GM23338 (cell line): ENCODE data around the gene GCNT2. TPM values are rescaled to one million over a fixed set of nuclear protein-coding genes. Genes with fewer than 3 reads are reported as not detected.
A peak's percentile ranks its signal among the peaks of the same experiment; 100 is the strongest.

Source experiments
- ATAC-seq: fragments of 200-7000 bp; cut with Tn5 transposase; 3 replicates; pipeline ENCODE4 v1.9.1; 2020
- DNase-seq: peaks from one replicate; pipeline ENCODE4 v3.0.0-alpha.2; 2015; ENCODE audit warnings: low spot score
- H2AFZ ChIP-seq: fragments of 200-600 bp; sonication (generic); 2 replicates; pipeline ENCODE4 v1.8.0; 2016; ENCODE audit warnings: antibody characterized with exemption, mild to moderate bottlenecking, moderate library complexity
- H3F3A ChIP-seq: fragments of 200-600 bp; sonication (generic); replicated peaks from 2 replicates; pipeline ENCODE4 v1.8.0; 2017; ENCODE audit warnings: antibody characterized with exemption, mixed run types, low read depth
- H3K27ac ChIP-seq: fragments of 200-600 bp; sonication (generic); 2 replicates; pipeline ENCODE4 v1.6.1; 2016; ENCODE audit warnings: low read depth
- H3K27me3 ChIP-seq: fragments of 200-600 bp; sonication (generic); 2 replicates; pipeline ENCODE4 v1.8.0; 2016; ENCODE audit warnings: mild to moderate bottlenecking, mixed run types, moderate library complexity; ENCODE audit not compliant: insufficient read depth
- H3K36me3 ChIP-seq: fragments of 200-600 bp; sonication (generic); 2 replicates; pipeline ENCODE4 v1.8.0; 2016; ENCODE audit warnings: mild to moderate bottlenecking; ENCODE audit not compliant: insufficient read depth
- H3K4me1 ChIP-seq: fragments of 200-600 bp; sonication (generic); 2 replicates; pipeline ENCODE4 v1.8.0; 2016; ENCODE audit warnings: mild to moderate bottlenecking, moderate library complexity; ENCODE audit not compliant: insufficient read depth
- H3K4me2 ChIP-seq: fragments of 200-600 bp; sonication (generic); 2 replicates; pipeline ENCODE4 v1.7.1; 2017; ENCODE audit warnings: mixed run types
- H3K4me3 ChIP-seq: fragments of 200-600 bp; sonication (generic); 2 replicates; pipeline ENCODE4 v1.6.1; 2016; ENCODE audit warnings: mixed run types
- H3K79me2 ChIP-seq: fragments of 200-600 bp; sonication (generic); replicated peaks from 2 replicates; pipeline ENCODE4 v1.8.0; 2017; ENCODE audit warnings: mild to moderate bottlenecking; ENCODE audit not compliant: insufficient read depth
- H3K9me2 ChIP-seq: fragments of 200-600 bp; sonication (generic); 2 replicates; pipeline ENCODE4 v1.8.0; 2017; ENCODE audit not compliant: insufficient read depth
- H4K20me1 ChIP-seq: fragments of 200-600 bp; sonication (generic); replicated peaks from 2 replicates; pipeline ENCODE4 v1.8.0; 2017; ENCODE audit warnings: mild to moderate bottlenecking; ENCODE audit not compliant: insufficient read depth
- H3K27ac Mint-ChIP-seq: 2 replicates; pipeline ENCODE4 v1.8.0; 2020; ENCODE audit warnings: inconsistent platforms, mild to moderate bottlenecking, moderate library complexity, mixed read lengths
- H3K27me3 Mint-ChIP-seq: 3 replicates; pipeline ENCODE4 v1.8.0; 2022; ENCODE audit warnings: low read depth, mild to moderate bottlenecking, moderate library complexity, mixed read lengths, inconsistent platforms; ENCODE audit not compliant: insufficient read depth, poor library complexity
- H3K36me3 Mint-ChIP-seq: 3 replicates; pipeline ENCODE4 v1.8.0; 2021; ENCODE audit warnings: low read depth, mild to moderate bottlenecking, inconsistent platforms, moderate library complexity, mixed read lengths
- H3K4me1 Mint-ChIP-seq: 3 replicates; pipeline ENCODE4 v1.8.0; 2020; ENCODE audit warnings: mild to moderate bottlenecking, inconsistent platforms, mixed read lengths
- H3K4me3 Mint-ChIP-seq: 3 replicates; pipeline ENCODE4 v1.8.0; 2021; ENCODE audit warnings: moderate library complexity, mild to moderate bottlenecking, inconsistent platforms, mixed read lengths
- H3K9me3 Mint-ChIP-seq: 3 replicates; pipeline ENCODE4 v1.8.0; 2020; ENCODE audit warnings: moderate library complexity, mild to moderate bottlenecking, inconsistent platforms, mixed read lengths
- EZH2 ChIP-seq: fragments of 200-600 bp; sonication (generic); IDR thresholded peaks from one replicate; pipeline ENCODE4 v1.8.0; 2017; ENCODE audit warnings: antibody characterized with exemption, mild to moderate bottlenecking, low read depth; ENCODE audit not compliant: unreplicated experiment
- NANOG ChIP-seq: IDR thresholded peaks from 2 replicates; pipeline ENCODE4 v1.6.1; 2016; ENCODE audit warnings: antibody characterized with exemption, borderline replicate concordance
- POLR2AphosphoS5 ChIP-seq: IDR thresholded peaks from 2 replicates; pipeline ENCODE4 v1.6.1; 2016; ENCODE audit warnings: antibody characterized with exemption, low read depth
- STAT1 ChIP-seq: IDR thresholded peaks from one replicate; pipeline ENCODE4 v1.6.1; 2016; ENCODE audit warnings: antibody characterized with exemption; ENCODE audit not compliant: unreplicated experiment
- ZNF114 ChIP-seq: fragments of 250-450 bp; sonication (Bioruptor Pico); IDR thresholded peaks from 2 replicates; pipeline ENCODE4 v1.5.0; 2020; ENCODE audit warnings: mild to moderate bottlenecking, moderate library complexity
- ZNF331 ChIP-seq: fragments of 250-450 bp; sonication (Bioruptor Pico); IDR thresholded peaks from 2 replicates; pipeline ENCODE4 v1.5.0; 2020; ENCODE audit warnings: low read depth, mild to moderate bottlenecking, moderate library complexity
- ZNF462 ChIP-seq: fragments of 250-450 bp; sonication (Bioruptor Pico); IDR thresholded peaks from 2 replicates; pipeline ENCODE4 v1.5.0; 2020; ENCODE audit warnings: mild to moderate bottlenecking, moderate library complexity
- polyA plus RNA-seq: library from polyadenylated mRNA; unstranded; fragments of >200 nt; fragmentation: Nextera tagmentation; extraction: Ambion mirVana; gene quantifications from 2 replicates; pipeline ENCODE4 v1.2.1, GENCODE V29; 2016
- total RNA-seq: library from RNA; depleted of rRNA; stranded (reverse); fragments of >200 nt; shearing (Covaris generic); gene quantifications from 2 replicates; pipeline ENCODE4 v1.2.3, GENCODE V29; 2014
- TF ChIP-seq, protein P1 (sequence below): IDR thresholded peaks from one replicate; pipeline ENCODE4 v1.6.1; 2018; ENCODE audit warnings: antibody characterized with exemption; ENCODE audit not compliant: unreplicated experiment
- TF ChIP-seq, protein P2 (sequence below), 2 experiments: fragments of 200-600 bp in 1 of 2; sonication (generic) in 1 of 2; conservative IDR thresholded peaks; 2 replicates each; pipeline versions ENCODE4 v1.5.1 to v1.6.1; 2016 to 2017; ENCODE audit warnings: antibody characterized with exemption in 2 of 2, low read depth in 2 of 2, mild to moderate bottlenecking in 2 of 2, moderate library complexity in 1 of 2

The GCNT2 gene
- total and polyA plus RNA-seq, 2 experiments from 2014 or later, result 28.3 to 137 TPM

GRCh38 chr6:10522929-10523573, 1.9 kb downstream of the GCNT2 start:
- ATAC-seq (peak; percentile 52), DNase-seq (peak; percentile 86)
- no peaks in the 10 kb centered on the region for H3K27me3 ChIP-seq
- no peaks in the 10 kb centered on the region for H3K9me3 Mint-ChIP-seq
- H3K4me1 Mint-ChIP-seq, result peaks cover 59% of the 10 kb centered on the region
- no peaks in the 10 kb centered on the region for H4K20me1 ChIP-seq
- H3K4me3 Mint-ChIP-seq, result peak overlapping the region; percentile 66
- peak overlapping the region; percentile 94 for H3K27ac Mint-ChIP-seq
- TF ChIP-seq STAT1 (no peak), POLR2AphosphoS5 (peak; percentile 39; the same call in 1 of the 2 replicates)
- H3K9me2 ChIP-seq, result no peaks in the 10 kb centered on the region
- peaks cover 7% of the 10 kb centered on the region; the same call in 1 of the 2 replicates for H3F3A ChIP-seq
- peaks cover 8% of the 10 kb centered on the region for H3K27me3 Mint-ChIP-seq
- peak overlapping the region; percentile 41; the same call in 1 of the 2 replicates for H3K4me3 ChIP-seq
- peak overlapping the region; percentile 73 for H3K4me2 ChIP-seq
- no peaks in the 10 kb centered on the region for H3K36me3 Mint-ChIP-seq
- no peaks in the 10 kb centered on the region for H3K36me3 ChIP-seq
- peaks cover 44% of the 10 kb centered on the region for H3K4me1 ChIP-seq
- H3K27ac ChIP-seq, result peak overlapping the region; percentile 96
- no peak overlapping the region for H2AFZ ChIP-seq
- peaks cover 9% of the 10 kb centered on the region for H3K79me2 ChIP-seq

GRCh38 chr6:10526156-10526555, 5.0 kb downstream of the GCNT2 start:
- peaks cover 48% of the 10 kb centered on the region for H3K4me1 Mint-ChIP-seq
- no peaks in the 10 kb centered on the region for H3K9me2 ChIP-seq
- no peak overlapping the region for H3K4me2 ChIP-seq
- no peaks in the 10 kb centered on the region for H4K20me1 ChIP-seq
- H3K79me2 ChIP-seq, result peaks cover 9% of the 10 kb centered on the region
- H2AFZ ChIP-seq, result no peak overlapping the region
- H3K27ac ChIP-seq, result 0 out of 2 replicates have a peak overlapping the region, but pooled peaks have one; percentile 22
- peaks cover 3% of the 10 kb centered on the region; the same call in 1 of the 3 replicates for H3K36me3 Mint-ChIP-seq
- peaks cover 36% of the 10 kb centered on the region for H3K4me1 ChIP-seq
- H3K27ac Mint-ChIP-seq, result no peak overlapping the region
- H3F3A ChIP-seq, result no peaks in the 10 kb centered on the region
- H3K4me3 ChIP-seq, result no peak overlapping the region
- DNase-seq (no peak), ATAC-seq (no peak)
- H3K27me3 ChIP-seq, result no peaks in the 10 kb centered on the region
- no peaks in the 10 kb centered on the region for H3K9me3 Mint-ChIP-seq
- H3K4me3 Mint-ChIP-seq, result no peak overlapping the region
- H3K36me3 ChIP-seq, result no peaks in the 10 kb centered on the region
- H3K27me3 Mint-ChIP-seq, result peaks cover 15% of the 10 kb centered on the region
- TF ChIP-seq, protein P1, sequence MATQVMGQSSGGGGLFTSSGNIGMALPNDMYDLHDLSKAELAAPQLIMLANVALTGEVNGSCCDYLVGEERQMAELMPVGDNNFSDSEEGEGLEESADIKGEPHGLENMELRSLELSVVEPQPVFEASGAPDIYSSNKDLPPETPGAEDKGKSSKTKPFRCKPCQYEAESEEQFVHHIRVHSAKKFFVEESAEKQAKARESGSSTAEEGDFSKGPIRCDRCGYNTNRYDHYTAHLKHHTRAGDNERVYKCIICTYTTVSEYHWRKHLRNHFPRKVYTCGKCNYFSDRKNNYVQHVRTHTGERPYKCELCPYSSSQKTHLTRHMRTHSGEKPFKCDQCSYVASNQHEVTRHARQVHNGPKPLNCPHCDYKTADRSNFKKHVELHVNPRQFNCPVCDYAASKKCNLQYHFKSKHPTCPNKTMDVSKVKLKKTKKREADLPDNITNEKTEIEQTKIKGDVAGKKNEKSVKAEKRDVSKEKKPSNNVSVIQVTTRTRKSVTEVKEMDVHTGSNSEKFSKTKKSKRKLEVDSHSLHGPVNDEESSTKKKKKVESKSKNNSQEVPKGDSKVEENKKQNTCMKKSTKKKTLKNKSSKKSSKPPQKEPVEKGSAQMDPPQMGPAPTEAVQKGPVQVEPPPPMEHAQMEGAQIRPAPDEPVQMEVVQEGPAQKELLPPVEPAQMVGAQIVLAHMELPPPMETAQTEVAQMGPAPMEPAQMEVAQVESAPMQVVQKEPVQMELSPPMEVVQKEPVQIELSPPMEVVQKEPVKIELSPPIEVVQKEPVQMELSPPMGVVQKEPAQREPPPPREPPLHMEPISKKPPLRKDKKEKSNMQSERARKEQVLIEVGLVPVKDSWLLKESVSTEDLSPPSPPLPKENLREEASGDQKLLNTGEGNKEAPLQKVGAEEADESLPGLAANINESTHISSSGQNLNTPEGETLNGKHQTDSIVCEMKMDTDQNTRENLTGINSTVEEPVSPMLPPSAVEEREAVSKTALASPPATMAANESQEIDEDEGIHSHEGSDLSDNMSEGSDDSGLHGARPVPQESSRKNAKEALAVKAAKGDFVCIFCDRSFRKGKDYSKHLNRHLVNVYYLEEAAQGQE, result no peak
- no peak for TF ChIP-seq ZNF462 (CRISPR knock-in tag)
- TF ChIP-seq ZNF331 (CRISPR knock-in tag), result no peak
- TF ChIP-seq, protein P2, sequence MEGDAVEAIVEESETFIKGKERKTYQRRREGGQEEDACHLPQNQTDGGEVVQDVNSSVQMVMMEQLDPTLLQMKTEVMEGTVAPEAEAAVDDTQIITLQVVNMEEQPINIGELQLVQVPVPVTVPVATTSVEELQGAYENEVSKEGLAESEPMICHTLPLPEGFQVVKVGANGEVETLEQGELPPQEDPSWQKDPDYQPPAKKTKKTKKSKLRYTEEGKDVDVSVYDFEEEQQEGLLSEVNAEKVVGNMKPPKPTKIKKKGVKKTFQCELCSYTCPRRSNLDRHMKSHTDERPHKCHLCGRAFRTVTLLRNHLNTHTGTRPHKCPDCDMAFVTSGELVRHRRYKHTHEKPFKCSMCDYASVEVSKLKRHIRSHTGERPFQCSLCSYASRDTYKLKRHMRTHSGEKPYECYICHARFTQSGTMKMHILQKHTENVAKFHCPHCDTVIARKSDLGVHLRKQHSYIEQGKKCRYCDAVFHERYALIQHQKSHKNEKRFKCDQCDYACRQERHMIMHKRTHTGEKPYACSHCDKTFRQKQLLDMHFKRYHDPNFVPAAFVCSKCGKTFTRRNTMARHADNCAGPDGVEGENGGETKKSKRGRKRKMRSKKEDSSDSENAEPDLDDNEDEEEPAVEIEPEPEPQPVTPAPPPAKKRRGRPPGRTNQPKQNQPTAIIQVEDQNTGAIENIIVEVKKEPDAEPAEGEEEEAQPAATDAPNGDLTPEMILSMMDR (conservative IDR thresholded peaks at IDR 0.05; ENCODE audit: low read depth in 2 of 2), result no peak
- no peak for TF ChIP-seq NANOG
- no peak for TF ChIP-seq EZH2
- TF ChIP-seq ZNF114 (CRISPR knock-in tag), result no peak
